GM12891 (cell line): ENCODE data around the gene ARHGAP6.

Experiments
- PAX5 ChIP-seq: IDR thresholded peaks from 2 replicates; pipeline ENCODE4 v1.6.1; 2011; ENCODE audit warnings: low read length, moderate library complexity, mild to moderate bottlenecking; ENCODE audit not compliant: insufficient read depth, severe bottlenecking
- POLR2A ChIP-seq: IDR thresholded peaks from 2 replicates; pipeline ENCODE4 v1.6.1; 2011; ENCODE audit warnings: low read depth, low read length, control low read depth
- POLR2AphosphoS5 ChIP-seq: IDR thresholded peaks from 2 replicates; pipeline ENCODE4 v1.6.1; 2011; ENCODE audit warnings: low read depth, low read length, control low read depth
- POU2F2 ChIP-seq: IDR thresholded peaks from 2 replicates; pipeline ENCODE4 v1.6.1; 2011; ENCODE audit warnings: low read depth, mild to moderate bottlenecking, control low read depth, low read length, moderate library complexity
- SPI1 ChIP-seq: IDR thresholded peaks from 2 replicates; pipeline ENCODE4 v1.6.1; 2011; ENCODE audit warnings: low read depth, low read length, control low read depth
- TAF1 ChIP-seq: IDR thresholded peaks from 2 replicates; pipeline ENCODE4 v1.6.1; 2011; ENCODE audit warnings: low read depth, low read length, control low read depth

GRCh38 chrX:11619441-11619840 is 46.3 kb downstream of the ARHGAP6 start:
- no peak for TF ChIP-seq POU2F2
- TF ChIP-seq POLR2A: no peak
- TF ChIP-seq POLR2AphosphoS5: no peak
- TF ChIP-seq TAF1: no peak
- no peak for TF ChIP-seq SPI1
- no peak for TF ChIP-seq PAX5
